ENCODE data around the gene HUS1B.
"Not testable (repeated sequence)": the region's sequence is repeated elsewhere in the genome, so short reads cannot be mapped to it uniquely, and the experiment has no call there.

The HUS1B gene

GRCh38 chr6:677919-678318 lies 21.0 kb upstream of the HUS1B start:
- DNase-seq, result no peak

GRCh38 chr6:674956-675355 lies 18.1 kb upstream of the HUS1B start:
- no peak for DNase-seq

DNA sequence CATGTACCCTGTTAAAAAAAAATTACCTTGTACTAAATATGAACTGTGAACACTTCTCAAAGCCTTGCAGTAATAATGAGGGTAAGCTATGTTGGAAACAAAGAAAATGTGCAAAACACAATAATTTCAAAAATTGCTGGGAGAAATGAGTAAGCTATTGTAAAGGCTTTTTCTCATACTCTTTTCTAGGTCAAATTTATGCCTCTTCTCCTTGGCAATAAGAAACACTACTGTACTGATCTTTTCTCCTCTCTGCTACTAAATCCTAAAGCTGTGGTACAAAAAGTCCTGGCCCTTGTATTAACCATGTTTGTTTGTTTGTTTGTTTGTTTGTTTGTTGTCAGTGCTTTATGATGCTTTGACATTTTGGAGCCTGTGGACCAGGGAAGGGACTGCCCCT lies 17.5 kb upstream of the HUS1B start:
- no peak for DNase-seq

DNA sequence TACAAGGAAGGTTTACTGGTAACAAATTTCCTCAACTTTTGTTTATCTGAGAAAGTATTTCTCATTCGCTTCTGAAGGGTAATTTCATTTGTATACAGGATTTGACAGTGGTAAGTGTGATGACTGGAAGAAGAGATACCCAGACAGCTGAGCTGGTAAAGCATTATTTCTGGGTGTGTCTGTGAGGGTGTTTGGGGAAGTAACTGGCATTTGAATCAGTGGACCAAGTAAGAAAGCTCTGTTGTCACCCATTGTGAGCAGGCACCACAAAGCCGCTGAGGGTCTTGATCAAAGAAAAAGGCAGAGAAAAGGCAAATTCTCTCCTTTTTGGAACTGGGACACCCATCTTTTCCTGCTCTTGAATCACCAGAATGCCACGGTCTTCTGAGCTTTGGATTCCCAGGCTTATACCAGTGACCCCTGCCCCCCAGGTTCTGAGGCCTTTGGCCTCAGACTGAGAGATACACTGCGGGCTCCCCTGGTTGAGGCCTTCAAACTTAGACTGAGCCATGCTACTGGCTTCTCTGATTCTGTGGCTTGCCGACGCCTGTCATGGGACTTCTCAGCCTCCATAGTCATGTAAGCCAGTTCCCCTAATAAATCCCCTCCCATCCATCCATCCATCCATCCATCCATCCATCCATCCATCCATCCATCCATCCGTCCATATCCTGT lies 10.5 kb upstream of the HUS1B start:
- DNase-seq, result no peak

- no peak for DNase-seq
Observed at GRCh38 chr6:665403-666267, 8.7 kb upstream of the HUS1B start.

DNA sequence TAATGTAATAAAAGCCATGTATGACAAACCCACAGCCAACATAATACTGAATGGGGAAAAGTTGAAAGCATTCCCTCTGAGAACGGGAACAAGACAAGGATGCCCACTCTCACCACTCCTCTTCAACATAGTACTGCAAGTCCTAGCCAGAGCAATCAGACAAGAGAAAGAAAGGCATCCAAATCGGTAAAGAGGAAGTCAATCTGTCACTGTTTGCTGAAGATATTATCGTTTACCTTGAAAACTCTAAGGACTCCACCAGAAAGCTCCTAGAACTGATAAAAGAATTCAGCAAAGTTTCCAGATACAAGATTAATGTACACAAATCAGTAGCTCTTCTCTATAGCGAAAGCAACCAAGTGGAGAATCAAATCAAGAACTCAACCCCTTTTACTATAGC lies 6.9 kb upstream of the HUS1B start:
- not testable (repeated sequence) for DNase-seq

- DNase-seq, result no peak
Observed at GRCh38 chr6:659716-660581, 3.0 kb upstream of the HUS1B start.

DNA sequence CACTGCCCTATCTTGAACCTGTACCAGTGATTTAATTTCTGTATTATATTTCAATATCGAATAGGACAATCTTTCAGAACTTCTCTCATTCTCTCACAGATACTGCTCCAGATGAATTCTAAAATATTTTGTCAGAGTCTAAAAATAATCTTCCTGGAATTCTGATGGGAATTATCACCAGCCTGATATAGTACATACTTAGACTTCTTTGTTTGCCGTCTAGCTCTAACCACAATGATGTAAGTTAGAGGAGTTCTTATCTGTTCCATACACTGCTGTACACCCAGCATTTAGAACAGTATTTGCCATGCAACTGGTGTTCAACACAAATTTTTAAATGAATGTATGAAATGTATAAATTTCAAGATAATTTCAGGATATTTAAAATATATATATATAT lies 1.3 kb upstream of the HUS1B start:
- no peak for DNase-seq

DNA sequence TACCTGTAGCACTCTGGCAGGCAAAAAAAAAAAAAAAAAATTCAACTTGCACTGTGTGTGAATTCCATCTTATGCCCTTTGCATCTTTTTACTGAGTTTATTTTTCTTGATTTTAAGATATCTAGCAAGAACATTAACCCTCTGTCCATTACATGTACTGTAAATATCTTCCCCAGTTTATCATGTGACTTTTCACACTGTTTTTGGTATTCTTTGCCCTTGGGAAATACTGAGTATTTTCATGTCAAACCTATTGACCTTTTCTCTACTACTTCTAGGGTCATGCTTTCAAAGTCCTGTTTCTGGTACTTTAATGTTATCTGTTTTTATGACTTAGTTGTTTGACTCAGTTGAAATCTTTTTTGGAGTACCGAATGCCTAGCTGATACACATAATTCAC lies 843 bp upstream of the HUS1B start:
- no peak for DNase-seq

DNA sequence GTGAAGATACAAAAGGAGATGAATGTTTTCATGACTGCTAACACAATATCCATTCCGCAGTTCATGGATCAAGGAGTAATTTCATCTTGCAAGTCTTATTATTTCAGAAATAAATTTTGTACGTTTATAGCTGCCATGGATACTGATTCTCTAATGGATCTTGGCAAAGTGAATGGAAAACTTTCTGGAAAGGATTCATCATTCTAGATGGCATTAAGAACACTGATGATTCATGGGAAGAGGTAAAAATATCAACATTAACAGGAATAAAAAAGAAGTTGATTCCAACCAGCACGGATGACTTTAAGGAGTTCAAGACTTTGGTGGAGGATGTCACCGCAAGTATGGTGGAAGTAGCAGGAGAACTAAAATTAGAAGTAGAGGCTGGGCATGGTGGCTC lies 2.8 kb downstream of the HUS1B start:
- no peak for DNase-seq

- no peak for DNase-seq
Observed at GRCh38 chr6:652865-653264, 4.0 kb downstream of the HUS1B start.

DNA sequence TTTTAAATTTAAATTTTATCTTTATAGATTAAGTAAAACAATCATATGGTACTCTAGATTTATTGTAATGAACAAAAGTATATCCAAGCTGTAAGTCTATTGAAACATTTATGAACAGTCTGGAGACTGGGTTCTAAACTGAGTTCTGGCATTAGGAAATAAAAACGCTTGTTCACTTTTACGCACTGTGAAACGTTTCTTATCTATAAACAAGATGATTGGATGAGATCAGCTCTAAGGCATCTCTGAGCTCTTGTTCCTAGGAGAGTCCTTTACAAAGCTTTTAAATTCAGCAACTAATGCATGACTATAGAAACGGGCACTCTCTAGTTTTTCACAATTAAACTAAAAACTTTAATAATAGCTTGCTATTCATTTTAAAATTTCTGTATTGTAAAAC lies 6.8 kb downstream of the HUS1B start:
- no peak for DNase-seq

- DNase-seq, result no peak
Observed at GRCh38 chr6:642805-643204, 14.1 kb downstream of the HUS1B start.

- DNase-seq, result no peak
Observed at GRCh38 chr6:641225-641985, 15.5 kb downstream of the HUS1B start.

GRCh38 chr6:636488-636887 lies 20.4 kb downstream of the HUS1B start:
- no peak for DNase-seq

- no peak for DNase-seq
Observed at GRCh38 chr6:635233-635632, 21.7 kb downstream of the HUS1B start.

- DNase-seq, result no peak
Observed at GRCh38 chr6:633611-634010, 23.3 kb downstream of the HUS1B start.

DNA sequence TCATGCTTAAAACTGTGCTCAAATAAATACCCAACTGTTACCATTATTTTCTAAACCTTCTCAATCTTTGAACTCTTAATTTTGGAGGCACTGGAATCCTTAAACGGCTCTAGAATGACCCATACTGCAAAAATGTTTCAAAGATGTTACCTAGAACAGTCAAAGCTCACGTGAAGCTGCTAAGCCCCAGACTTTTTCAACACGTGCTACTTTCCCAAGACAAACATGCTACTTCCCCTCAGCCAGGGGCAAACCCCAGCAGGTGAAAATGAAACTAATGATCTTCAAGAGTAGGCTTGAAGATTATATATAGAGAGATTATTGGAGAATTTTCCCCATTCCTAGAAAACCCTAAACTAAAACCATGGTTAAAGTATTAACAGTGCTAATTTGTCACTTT lies 28.1 kb downstream of the HUS1B start:
- DNase-seq, result no peak

- no peak for DNase-seq
Observed at GRCh38 chr6:626236-626635, 30.7 kb downstream of the HUS1B start.

DNA sequence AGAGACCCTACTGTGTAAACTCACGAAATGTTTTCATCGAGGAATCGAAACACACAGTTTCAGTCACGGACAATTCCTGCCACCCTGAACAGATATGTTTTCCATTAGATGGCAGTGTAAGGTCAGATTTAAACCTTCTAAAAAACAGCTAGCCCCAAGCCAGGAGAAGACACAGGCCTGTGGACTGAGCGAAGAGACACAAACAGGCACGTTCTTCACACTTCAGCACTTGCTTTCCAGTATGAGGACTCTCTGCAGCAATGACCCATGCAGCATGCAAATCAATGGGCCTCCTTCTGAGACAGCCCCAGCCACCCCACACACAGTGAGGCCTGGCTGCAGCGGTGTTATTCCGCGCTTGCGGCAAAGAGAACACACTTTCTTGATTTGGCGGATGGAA lies 31.9 kb downstream of the HUS1B start:
- DNase-seq, result no peak

- no peak for DNase-seq
Observed at GRCh38 chr6:622462-622861, 34.4 kb downstream of the HUS1B start.

- DNase-seq, result no peak
Observed at GRCh38 chr6:621931-622330, 35.0 kb downstream of the HUS1B start.

DNA sequence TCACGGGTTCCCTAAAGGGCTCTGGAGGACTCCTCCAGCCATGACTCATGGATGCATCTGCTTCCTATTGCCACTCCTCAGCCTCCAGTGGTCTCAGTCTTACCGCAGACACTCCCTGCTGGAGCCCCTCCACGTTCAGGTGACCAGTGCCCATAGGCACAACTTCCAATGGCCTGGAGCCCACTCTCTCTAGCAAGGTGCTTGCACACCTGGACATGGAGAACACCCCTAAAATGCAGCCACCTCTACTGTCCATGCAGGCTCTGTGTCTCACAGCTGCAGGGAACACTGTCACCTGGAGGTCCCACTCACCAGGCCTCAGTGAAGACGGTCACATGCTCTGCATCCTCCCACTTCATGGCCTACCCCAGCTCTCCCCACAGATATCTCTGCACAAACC lies 36.0 kb downstream of the HUS1B start:
- DNase-seq, result no peak

Data from activated CD4-positive, CD25-positive, alpha-beta regulatory T cell treated with anti-CD3 and anti-CD28 coated beads, Interleukin-2, amount 50 U/mL, for 72 hours (primary cell).